Loucy (cell line): Measurements from ENCODE around the gene LYRM4.

Experiments used
- EZH2phosphoT487 ChIP-seq: fragments of 200-600 bp; IDR thresholded peaks from 2 replicates; pipeline ENCODE4 v1.6.1; 2018; ENCODE audit warnings: antibody characterized with exemption, mild to moderate bottlenecking, moderate library complexity, borderline replicate concordance
- TF ChIP-seq, protein P1 (sequence below): fragments of 200-600 bp; sonication (generic); conservative IDR thresholded peaks from 2 replicates; pipeline ENCODE4 v1.5.1; 2014; ENCODE audit warnings: mild to moderate bottlenecking, antibody characterized with exemption, low read length

DNA sequence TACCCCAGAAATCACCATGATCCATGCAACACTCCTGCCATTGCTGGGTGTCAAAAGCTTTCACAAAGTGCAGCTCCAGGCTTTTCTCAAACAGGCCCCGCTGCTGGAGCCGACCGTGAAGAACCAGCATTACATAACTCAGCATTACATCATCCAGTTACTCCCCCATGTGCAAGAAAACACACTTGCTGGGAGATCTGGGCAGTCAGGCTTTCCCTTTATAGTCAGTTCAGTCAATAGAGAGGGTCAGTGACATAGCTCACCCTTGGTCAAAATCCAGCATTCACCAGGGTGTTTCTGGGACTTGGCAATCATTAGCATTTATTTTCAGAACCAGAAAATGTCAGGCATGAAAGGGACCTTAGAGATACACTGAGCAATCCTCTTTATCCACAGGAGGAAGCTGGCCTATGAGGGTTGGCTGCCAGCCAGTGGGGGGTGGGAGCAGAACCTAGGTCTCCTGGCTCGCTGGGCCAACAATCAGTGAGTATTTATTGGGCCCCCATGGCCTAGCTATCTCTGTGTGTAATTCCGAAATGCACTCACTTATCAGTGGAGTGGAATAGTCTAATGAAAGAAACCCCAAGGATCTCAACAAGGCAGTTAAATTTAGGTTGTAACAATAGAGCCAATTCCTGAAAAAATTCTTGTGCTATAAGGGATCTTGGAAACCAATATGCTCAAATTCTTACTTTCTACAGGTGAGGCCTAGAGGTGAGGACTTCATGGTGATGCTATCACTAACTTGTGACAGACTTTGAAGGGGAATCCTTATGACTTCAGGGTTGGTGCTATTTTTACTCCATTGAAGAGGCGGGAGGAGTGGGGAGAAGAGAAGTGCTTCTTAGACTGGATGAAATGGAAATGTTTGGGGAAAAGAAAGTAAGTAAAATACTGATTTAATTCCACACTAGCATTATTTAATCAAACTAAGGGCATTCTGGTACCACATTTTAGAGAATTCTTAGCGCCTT, 54.6 kb downstream of the LYRM4 start:
- TF ChIP-seq EZH2phosphoT487 = no peak
- TF ChIP-seq, protein P1, sequence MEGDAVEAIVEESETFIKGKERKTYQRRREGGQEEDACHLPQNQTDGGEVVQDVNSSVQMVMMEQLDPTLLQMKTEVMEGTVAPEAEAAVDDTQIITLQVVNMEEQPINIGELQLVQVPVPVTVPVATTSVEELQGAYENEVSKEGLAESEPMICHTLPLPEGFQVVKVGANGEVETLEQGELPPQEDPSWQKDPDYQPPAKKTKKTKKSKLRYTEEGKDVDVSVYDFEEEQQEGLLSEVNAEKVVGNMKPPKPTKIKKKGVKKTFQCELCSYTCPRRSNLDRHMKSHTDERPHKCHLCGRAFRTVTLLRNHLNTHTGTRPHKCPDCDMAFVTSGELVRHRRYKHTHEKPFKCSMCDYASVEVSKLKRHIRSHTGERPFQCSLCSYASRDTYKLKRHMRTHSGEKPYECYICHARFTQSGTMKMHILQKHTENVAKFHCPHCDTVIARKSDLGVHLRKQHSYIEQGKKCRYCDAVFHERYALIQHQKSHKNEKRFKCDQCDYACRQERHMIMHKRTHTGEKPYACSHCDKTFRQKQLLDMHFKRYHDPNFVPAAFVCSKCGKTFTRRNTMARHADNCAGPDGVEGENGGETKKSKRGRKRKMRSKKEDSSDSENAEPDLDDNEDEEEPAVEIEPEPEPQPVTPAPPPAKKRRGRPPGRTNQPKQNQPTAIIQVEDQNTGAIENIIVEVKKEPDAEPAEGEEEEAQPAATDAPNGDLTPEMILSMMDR = no peak
